ENCODE measurements around the gene ZC3H13.

ZC3H13 gene

GRCh38 chr13:46085737-46086136 is 33.2 kb upstream of the ZC3H13 start:
- no peak for DNase-seq (ENCODE audit: insufficient read length, low spot score)
- no peak for FAIRE-seq
- no peak for TF ChIP-seq CTCF (IDR thresholded peaks at IDR 0.05; ENCODE audit: insufficient read depth, missing control alignments)

GRCh38 chr13:46082324-46082723 is 29.8 kb upstream of the ZC3H13 start:
- FAIRE-seq = no peak
- no peak for DNase-seq (ENCODE audit: insufficient read length, low spot score)
- no peak for TF ChIP-seq CTCF (IDR thresholded peaks at IDR 0.05; ENCODE audit: insufficient read depth, missing control alignments)

- TF ChIP-seq CTCF (IDR thresholded peaks at IDR 0.05; ENCODE audit: insufficient read depth, missing control alignments) = no peak
- no peak for DNase-seq (ENCODE audit: insufficient read length, low spot score)
- FAIRE-seq = no peak
These were observed 27.2 kb upstream of the ZC3H13 start for GRCh38 chr13:46079770-46080169.

GRCh38 chr13:46077265-46077664 is 24.7 kb upstream of the ZC3H13 start:
- FAIRE-seq (no peak), DNase-seq (ENCODE audit: insufficient read length, low spot score) (no peak)

GRCh38 chr13:46076827-46077226 is 24.3 kb upstream of the ZC3H13 start:
- FAIRE-seq = no peak
- DNase-seq (ENCODE audit: insufficient read length, low spot score) = no peak
- TF ChIP-seq CTCF (IDR thresholded peaks at IDR 0.05; ENCODE audit: insufficient read depth, missing control alignments) = no peak

More at GRCh38 chr13:46077265-46077664, 24.7 kb upstream of the ZC3H13 start:
- no peak for TF ChIP-seq CTCF (IDR thresholded peaks at IDR 0.05; ENCODE audit: insufficient read depth, missing control alignments)

- DNase-seq (ENCODE audit: insufficient read length, low spot score) = no peak
- TF ChIP-seq CTCF (IDR thresholded peaks at IDR 0.05; ENCODE audit: insufficient read depth, missing control alignments) = no peak
- no peak for FAIRE-seq
These were observed 23.3 kb upstream of the ZC3H13 start for GRCh38 chr13:46075811-46076210.

- FAIRE-seq (no peak), DNase-seq (ENCODE audit: insufficient read length, low spot score) (no peak)
- no peak for TF ChIP-seq CTCF (IDR thresholded peaks at IDR 0.05; ENCODE audit: insufficient read depth, missing control alignments)
These were observed 19.2 kb upstream of the ZC3H13 start for GRCh38 chr13:46071590-46072249.
